Measurements from ENCODE around the gene AREL1. TPM values are rescaled to one million over a fixed set of nuclear protein-coding genes. Genes with fewer than 3 reads are reported as not detected.

AREL1 gene
- total RNA-seq, 1 experiment from 2014 or later: 34.2 TPM

DNA sequence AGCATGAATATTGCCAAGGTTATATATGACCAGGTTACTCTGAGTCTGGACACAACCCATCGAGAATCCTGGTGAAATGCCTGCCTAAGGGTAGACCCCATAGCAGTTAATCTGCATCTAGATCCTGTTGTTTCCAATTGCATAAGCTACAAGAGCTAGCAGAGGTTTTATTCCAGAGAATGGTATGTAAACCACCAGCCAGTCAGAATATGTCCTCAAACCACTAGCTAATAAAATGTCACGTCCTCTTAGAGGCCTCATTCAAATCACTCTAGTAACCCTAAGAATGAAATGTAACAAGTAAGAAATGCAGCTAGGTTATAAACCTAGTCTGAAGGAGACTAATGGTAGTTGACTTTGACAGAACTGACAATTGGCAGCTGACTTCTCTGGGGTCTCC, 41.3 kb upstream of the AREL1 start:
- Histone ChIP-seq H3K4me2 (ENCODE audit: insufficient read depth, insufficient read length, low read length) (no peak overlapping the region), H3K4me1 (ENCODE audit: insufficient read depth, low read length) (no peaks in the 10 kb centered on the region), H2BK5ac (ENCODE audit: insufficient read length, low read length) (no peak overlapping the region), H2AK5ac (ENCODE audit: insufficient read length, low read length) (no peak overlapping the region), H2BK120ac (ENCODE audit: low read depth, low read length, poor library complexity, severe bottlenecking) (no peak overlapping the region), H3K23ac (ENCODE audit: insufficient read length, low read depth, low read length) (no peak overlapping the region), H3K18ac (ENCODE audit: insufficient read length, low read depth, low read length) (no peak overlapping the region), H3K4ac (ENCODE audit: low read depth, low read length) (no peak overlapping the region), H3K23me2 (ENCODE audit: insufficient read length, low read depth, low read length, poor library complexity, severe bottlenecking) (no peaks in the 10 kb centered on the region), H3K27me3 (ENCODE audit: insufficient read depth, low read length) (no peaks in the 10 kb centered on the region), H3K27ac (ENCODE audit: insufficient read length, low read depth, low read length) (no peak overlapping the region), H4K5ac (ENCODE audit: insufficient read length, low read depth, low read length) (no peak overlapping the region), H4K20me1 (ENCODE audit: control insufficient read depth, insufficient read depth, insufficient read length) (no peaks in the 10 kb centered on the region), H3K9ac (ENCODE audit: extremely low read depth, insufficient read length, low read length) (no peak overlapping the region), H3K14ac (ENCODE audit: insufficient read depth, low read length) (no peak overlapping the region), H4K8ac (replicated peaks; ENCODE audit: insufficient read length, low read depth, low read length) (no peak overlapping the region), H3K56ac (ENCODE audit: insufficient read length, low read depth, low read length) (no peak overlapping the region), H2BK20ac (ENCODE audit: low read depth, low read length, poor library complexity, severe bottlenecking) (no peak overlapping the region), H2AFZ (ENCODE audit: low read length) (no peak overlapping the region), H4K91ac (ENCODE audit: insufficient read length, low read depth, low read length) (no peak overlapping the region), H2BK12ac (ENCODE audit: insufficient read length, low read depth, low read length) (no peak overlapping the region), H3K79me1 (ENCODE audit: insufficient read depth, low read depth, low read length, poor library complexity, severe bottlenecking) (no peaks in the 10 kb centered on the region), H3T11ph (ENCODE audit: low read length) (no peak overlapping the region), H2BK15ac (ENCODE audit: low read depth, low read length) (no peak overlapping the region), H3K79me2 (ENCODE audit: insufficient read depth, low read length) (no peaks in the 10 kb centered on the region), H3K9me3 (ENCODE audit: control insufficient read depth, low read depth, low read length) (no peaks in the 10 kb centered on the region)
- no peak for DNase-seq
- Mint-ChIP-seq H3K27me3 (ENCODE audit: low read depth) (peaks cover 2% of the 10 kb centered on the region), H3K27ac (no peak overlapping the region), H3K4me3 (no peak overlapping the region), H3K36me3 (ENCODE audit: insufficient read depth in 1 of 3, low read depth in 3 of 3) (peaks cover 2 to 17% (median 6%) of the 10 kb centered on the region in 3 experiments; a peak in 6 of 7 replicates), H3K4me1 (no peaks in the 10 kb centered on the region), H3K9me3 (peaks cover 17 to 21% of the 10 kb centered on the region in 2 experiments)
- no CpG with 5 or more reads among the region's 2 CpGs for WGBS (ENCODE audit: extremely low coverage, insufficient read length, low lambda C conversion rate)
- TF ChIP-seq, protein P1, sequence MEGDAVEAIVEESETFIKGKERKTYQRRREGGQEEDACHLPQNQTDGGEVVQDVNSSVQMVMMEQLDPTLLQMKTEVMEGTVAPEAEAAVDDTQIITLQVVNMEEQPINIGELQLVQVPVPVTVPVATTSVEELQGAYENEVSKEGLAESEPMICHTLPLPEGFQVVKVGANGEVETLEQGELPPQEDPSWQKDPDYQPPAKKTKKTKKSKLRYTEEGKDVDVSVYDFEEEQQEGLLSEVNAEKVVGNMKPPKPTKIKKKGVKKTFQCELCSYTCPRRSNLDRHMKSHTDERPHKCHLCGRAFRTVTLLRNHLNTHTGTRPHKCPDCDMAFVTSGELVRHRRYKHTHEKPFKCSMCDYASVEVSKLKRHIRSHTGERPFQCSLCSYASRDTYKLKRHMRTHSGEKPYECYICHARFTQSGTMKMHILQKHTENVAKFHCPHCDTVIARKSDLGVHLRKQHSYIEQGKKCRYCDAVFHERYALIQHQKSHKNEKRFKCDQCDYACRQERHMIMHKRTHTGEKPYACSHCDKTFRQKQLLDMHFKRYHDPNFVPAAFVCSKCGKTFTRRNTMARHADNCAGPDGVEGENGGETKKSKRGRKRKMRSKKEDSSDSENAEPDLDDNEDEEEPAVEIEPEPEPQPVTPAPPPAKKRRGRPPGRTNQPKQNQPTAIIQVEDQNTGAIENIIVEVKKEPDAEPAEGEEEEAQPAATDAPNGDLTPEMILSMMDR (conservative IDR thresholded peaks at IDR 0.05): no peak
